WTC11 (cell line): ENCODE results near the gene EVA1C. TPM values are rescaled to one million over a fixed set of nuclear protein-coding genes. Genes with fewer than 3 reads are reported as not detected.
"Not testable (repeated sequence)": the region's sequence is repeated elsewhere in the genome, so short reads cannot be mapped to it uniquely, and the experiment has no call there.

ENCODE experiments used
- ATAC-seq: fragments of 200-7000 bp; cut with Tn5 transposase; 2 replicates; pipeline ENCODE4 v1.10.0; 2021; ENCODE audit warnings: mild to moderate bottlenecking, moderate library complexity
- CTCF ChIA-PET: fragments of 300-600 bp; sonication (Branson Sonifier 250); formaldehyde crosslinking; loops from one replicate; lab custom pipeline; 2021; ENCODE audit warnings: antibody characterized with exemption; lab: Charles Lee
- POLR2A ChIA-PET: fragments of 350-600 bp; sonication (Branson Sonifier 250); formaldehyde crosslinking; loops from one replicate; lab custom pipeline; 2021; ENCODE audit warnings: antibody characterized with exemption; lab: Charles Lee
- DNase-seq: peaks from one replicate; pipeline ENCODE4 v3.0.0; 2021; ENCODE audit warnings: low spot score
- H3K27ac Mint-ChIP-seq: 2 replicates; pipeline ENCODE4 v1.8.0; 2021; ENCODE audit warnings: mixed read lengths
- H3K27me3 Mint-ChIP-seq: 2 replicates; pipeline ENCODE4 v1.8.0; 2021; ENCODE audit warnings: low read depth, mild to moderate bottlenecking, moderate library complexity, mixed read lengths
- H3K36me3 Mint-ChIP-seq: 2 replicates; pipeline ENCODE4 v1.8.0; 2021; ENCODE audit warnings: mixed read lengths
- H3K4me1 Mint-ChIP-seq: 2 replicates; pipeline ENCODE4 v1.8.0; 2022; ENCODE audit warnings: mixed read lengths
- H3K4me3 Mint-ChIP-seq: 2 replicates; pipeline ENCODE4 v1.8.0; 2021; ENCODE audit warnings: mild to moderate bottlenecking, moderate library complexity, mixed read lengths
- H3K9me3 Mint-ChIP-seq: 2 replicates; pipeline ENCODE4 v1.8.0; 2021; ENCODE audit warnings: mixed read lengths
- ARID4B ChIP-seq: sonication (generic); formaldehyde crosslinking; IDR thresholded peaks from 2 replicates; pipeline ENCODE4 v1.8.0; 2023; ENCODE audit warnings: missing genetic modification reagents, mild to moderate bottlenecking, borderline replicate concordance
- ATF1 ChIP-seq: sonication (generic); formaldehyde crosslinking; IDR thresholded peaks from 2 replicates; pipeline ENCODE4 v1.8.1; 2023; ENCODE audit warnings: mild to moderate bottlenecking, moderate library complexity, missing genetic modification reagents
- ATF2 ChIP-seq: sonication (generic); formaldehyde crosslinking; IDR thresholded peaks from 2 replicates; pipeline ENCODE4 v1.8.1; 2022; ENCODE audit warnings: low read depth, missing genetic modification reagents, borderline replicate concordance
- HMGXB4 ChIP-seq: sonication (generic); formaldehyde crosslinking; IDR thresholded peaks from 2 replicates; pipeline ENCODE4 v1.8.1; 2023; ENCODE audit warnings: mild to moderate bottlenecking, moderate library complexity, missing genetic modification reagents
- RORB ChIP-seq: fragments of 250-450 bp; sonication (Bioruptor Pico); IDR thresholded peaks from 2 replicates; pipeline ENCODE4 v1.9.0; 2021; ENCODE audit warnings: mild to moderate bottlenecking
- SMAD4 ChIP-seq: sonication (generic); formaldehyde crosslinking; IDR thresholded peaks from 2 replicates; pipeline ENCODE4 v1.8.0; 2022; ENCODE audit warnings: mild to moderate bottlenecking, missing genetic modification reagents
- ZNF232 ChIP-seq: sonication (generic); formaldehyde crosslinking; IDR thresholded peaks from 2 replicates; pipeline ENCODE4 v1.8.0; 2022; ENCODE audit warnings: mild to moderate bottlenecking, missing genetic modification reagents
- total RNA-seq: library from RNA; stranded (reverse); gene quantifications from 3 replicates; pipeline ENCODE4 v1.2.3, GENCODE V29; 2021

EVA1C gene
- total RNA-seq, 1 experiment from 2014 or later: 3.1 TPM

GRCh38 chr21:32508036-32508435, 95.5 kb downstream of the EVA1C start:
- POLR2A ChIA-PET, CTCF ChIA-PET, DNase-seq, H3K4me1 Mint-ChIP-seq, H3K27me3 Mint-ChIP-seq, H3K4me3 Mint-ChIP-seq, ATAC-seq: not testable (repeated sequence)
- peaks cover 16% of the 10 kb centered on the region for H3K9me3 Mint-ChIP-seq
- H3K36me3 Mint-ChIP-seq: peaks cover 11% of the 10 kb centered on the region
- H3K27ac Mint-ChIP-seq: peak overlapping the region; percentile 53

DNA sequence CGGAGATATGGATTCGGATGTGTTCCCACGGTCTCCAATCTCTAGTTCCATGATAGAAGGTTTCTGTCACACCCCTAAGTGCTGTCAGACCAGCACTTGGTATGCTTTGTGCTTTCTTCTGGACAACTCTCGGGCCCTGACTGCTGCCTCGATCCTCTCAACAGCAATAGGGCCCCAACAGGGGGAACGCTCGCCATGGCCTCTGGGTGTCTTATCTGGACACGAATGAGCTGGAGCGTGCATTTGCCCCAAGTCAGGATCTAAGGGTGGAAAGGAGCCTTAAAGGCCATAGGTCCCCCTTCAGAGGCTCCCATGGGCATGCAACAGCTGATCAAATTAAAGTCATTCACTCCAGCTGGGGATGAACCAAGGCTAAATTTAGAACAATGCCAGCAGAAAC, 96.1 kb downstream of the EVA1C start:
- H3K27me3 Mint-ChIP-seq: no peaks in the 10 kb centered on the region; the same call in 1 of the 2 replicates
- no peak overlapping the region for H3K27ac Mint-ChIP-seq
- no peak for ATAC-seq
- peaks cover 7% of the 10 kb centered on the region for H3K4me1 Mint-ChIP-seq
- peaks cover 16% of the 10 kb centered on the region for H3K9me3 Mint-ChIP-seq
- ChIA-PET POLR2A (no interaction called here), CTCF (no interaction called here)
- TF ChIP-seq ARID4B (no peak), ATF2 (CRISPR knock-in tag) (no peak), ZNF232 (no peak), SMAD4 (CRISPR knock-in tag) (no peak)
- no peak overlapping the region for H3K4me3 Mint-ChIP-seq
- no peak for DNase-seq
- peaks cover 11% of the 10 kb centered on the region for H3K36me3 Mint-ChIP-seq

DNA sequence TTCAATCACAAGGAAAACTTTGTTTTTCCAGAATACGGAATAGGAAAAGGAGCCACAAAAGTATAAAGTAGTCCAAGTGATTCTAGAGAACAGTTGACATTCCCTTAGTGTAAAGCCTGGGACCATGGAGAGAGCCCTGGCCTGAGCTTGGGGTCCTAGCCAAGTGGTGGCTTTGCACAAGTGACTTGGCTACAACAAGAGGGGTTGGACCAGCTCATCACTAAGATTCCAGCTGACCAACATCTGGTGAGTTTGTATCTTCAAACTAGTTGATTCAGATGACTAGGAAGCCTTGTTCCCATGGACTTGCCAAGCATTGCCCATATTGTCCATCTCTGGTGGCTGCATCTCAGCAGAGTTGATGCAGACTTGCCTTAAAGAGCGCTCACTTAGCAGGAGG, 96.5 kb downstream of the EVA1C start:
- ATAC-seq, H3K27me3 Mint-ChIP-seq, CTCF ChIA-PET, H3K4me3 Mint-ChIP-seq, POLR2A ChIA-PET, H3K4me1 Mint-ChIP-seq, H3K27ac Mint-ChIP-seq, DNase-seq: not testable (repeated sequence)
- Mint-ChIP-seq H3K9me3 (peaks cover 16% of the 10 kb centered on the region), H3K36me3 (peaks cover 11% of the 10 kb centered on the region)

DNA sequence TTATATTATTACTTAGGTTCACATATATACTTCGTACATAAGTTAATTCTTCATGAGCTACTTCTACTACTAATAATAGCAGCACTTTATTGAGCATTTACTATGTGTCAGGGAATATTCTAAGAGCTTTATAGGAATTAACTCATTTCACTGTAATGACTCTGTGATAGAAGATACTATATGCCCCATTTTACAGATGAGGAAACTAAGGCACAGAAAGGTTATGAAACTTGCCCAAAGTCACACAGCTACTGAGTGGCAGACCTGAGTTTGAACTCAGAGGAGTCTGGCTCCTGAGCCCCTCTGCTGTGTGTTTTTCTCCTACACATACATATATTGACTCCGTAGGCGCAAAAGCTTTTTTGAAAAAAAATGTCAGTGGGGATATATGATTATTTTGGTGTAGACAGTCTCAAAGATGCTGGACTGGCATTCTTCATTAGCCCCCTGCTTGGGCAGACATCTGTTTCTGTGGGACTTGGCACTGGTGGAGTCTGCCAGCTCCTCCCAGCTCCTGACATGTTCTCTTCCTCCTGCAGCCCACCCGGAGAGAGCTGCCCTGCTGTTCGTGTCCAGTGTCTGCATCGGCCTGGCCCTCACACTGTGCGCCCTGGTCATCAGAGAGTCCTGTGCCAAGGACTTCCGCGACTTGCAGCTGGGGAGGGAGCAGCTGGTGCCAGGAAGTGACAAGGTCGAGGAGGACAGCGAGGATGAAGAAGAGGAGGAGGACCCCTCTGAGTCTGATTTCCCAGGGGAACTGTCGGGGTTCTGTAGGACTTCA, 102.0 kb downstream of the EVA1C start:
- CTCF ChIA-PET: interaction anchor here (1.2 to 1.3 kb wide), 2 partner anchors 86 to 111 kb away, joined by 4 to 5 read pairs; no protein-coding TSS in a partner anchor
- TF ChIP-seq ATF1 (no peak), HMGXB4 (CRISPR knock-in tag) (no peak), RORB (CRISPR knock-in tag) (no peak)
- TF ChIP-seq, all 79 proteins: peak for 0
- H3K4me1 Mint-ChIP-seq: no peaks in the 10 kb centered on the region; the same call in 1 of the 2 replicates
- no peak overlapping the region for H3K4me3 Mint-ChIP-seq
- H3K9me3 Mint-ChIP-seq: peaks cover 18% of the 10 kb centered on the region
- no peak overlapping the region for H3K27ac Mint-ChIP-seq
- H3K36me3 Mint-ChIP-seq: peaks cover 7% of the 10 kb centered on the region
- DNase-seq: no peak
- no peak for ATAC-seq
- POLR2A ChIA-PET: no interaction called here
- no peaks in the 10 kb centered on the region for H3K27me3 Mint-ChIP-seq
